CD8-positive, alpha-beta memory T cell (primary cell): ENCODE results near the gene MEIS1. TPM values are rescaled to one million over a fixed set of nuclear protein-coding genes. Genes with fewer than 3 reads are reported as not detected.

ENCODE experiments used
- CTCF ChIA-PET: fragments of 350-600 bp; sonication (Branson Sonifier 250); formaldehyde crosslinking; loops from one replicate; lab custom pipeline; 2021; ENCODE audit warnings: antibody characterized with exemption; lab: Charles Lee
- POLR2A ChIA-PET: fragments of 350-600 bp; sonication (Branson Sonifier 250); formaldehyde crosslinking; loops from one replicate; lab custom pipeline; 2021; ENCODE audit warnings: antibody characterized with exemption; lab: Charles Lee
- DNase-seq, 5 donors: peaks; one replicate each; pipeline versions ENCODE4 v3.0.0 to v3.0.0-alpha.2; 2020 to 2022; ENCODE audit warnings: mixed read lengths in 1 of 5
- H3K27ac ChIP-seq: one replicate; pipeline ENCODE4 v1.7.0; 2013; ENCODE audit warnings: low read depth, mild to moderate bottlenecking, low read length, moderate library complexity
- H3K27me3 ChIP-seq: 2 replicates; pipeline ENCODE4 v1.7.0; 2013; ENCODE audit warnings: low read length, mild to moderate bottlenecking; ENCODE audit not compliant: insufficient read depth, poor library complexity, severe bottlenecking
- H3K36me3 ChIP-seq: 2 replicates; pipeline ENCODE4 v1.7.0; 2013; ENCODE audit warnings: mild to moderate bottlenecking, low read length, moderate library complexity; ENCODE audit not compliant: insufficient read depth
- H3K4me1 ChIP-seq: 2 replicates; pipeline ENCODE4 v1.7.0; 2013; ENCODE audit warnings: mild to moderate bottlenecking, low read length, moderate library complexity; ENCODE audit not compliant: insufficient read depth
- H3K4me3 ChIP-seq: 2 replicates; pipeline ENCODE4 v1.7.0; 2013; ENCODE audit warnings: mild to moderate bottlenecking, low read length
- H3K9me3 ChIP-seq: 2 replicates; pipeline ENCODE4 v1.7.0; 2013; ENCODE audit warnings: mild to moderate bottlenecking, low read length
- H3K27ac Mint-ChIP-seq, 8 donors: one replicate each; pipeline ENCODE4 v1.8.0; 2020 to 2021; ENCODE audit warnings: mixed read lengths in 8 of 8, mild to moderate bottlenecking in 6 of 8, inconsistent platforms in 3 of 8, moderate library complexity in 3 of 8
- H3K27me3 Mint-ChIP-seq, 2 donors: one replicate each; pipeline ENCODE4 v1.8.0; 2020 to 2021; ENCODE audit warnings: mixed read lengths in 2 of 2, mild to moderate bottlenecking in 1 of 2, moderate library complexity in 1 of 2
- H3K36me3 Mint-ChIP-seq, 3 donors: one replicate each; pipeline ENCODE4 v1.8.0; 2020 to 2021; ENCODE audit warnings: mixed read lengths in 3 of 3, inconsistent platforms in 1 of 3, mild to moderate bottlenecking in 1 of 3
- H3K4me1 Mint-ChIP-seq, 3 donors: one replicate each; pipeline ENCODE4 v1.8.0; 2020 to 2021; ENCODE audit warnings: mixed read lengths in 3 of 3, inconsistent platforms in 1 of 3, mild to moderate bottlenecking in 1 of 3
- H3K4me3 Mint-ChIP-seq, 7 donors: one replicate each; pipeline ENCODE4 v1.8.0; 2020 to 2021; ENCODE audit warnings: mixed read lengths in 7 of 7, mild to moderate bottlenecking in 6 of 7, moderate library complexity in 4 of 7, inconsistent platforms in 2 of 7
- H3K9me3 Mint-ChIP-seq, 5 donors: one replicate each; pipeline ENCODE4 v1.8.0; 2020 to 2022; ENCODE audit warnings: mixed read lengths in 5 of 5, mild to moderate bottlenecking in 3 of 5, moderate library complexity in 2 of 5, inconsistent platforms in 1 of 5
- polyA plus RNA-seq: library from polyadenylated mRNA; unstranded; fragments of 300-500 nt; fragmentation: Illumina TruSeq; gene quantifications from one replicate; pipeline ENCODE4 v1.2.3, GENCODE V29; 2021
- total RNA-seq, 2 experiments: library from RNA; stranded (reverse); gene quantifications; one replicate each; pipeline ENCODE4 v1.2.3, GENCODE V29; 2021

The MEIS1 gene
- total and polyA plus RNA-seq, 3 experiments from 2014 or later: not detected

DNA sequence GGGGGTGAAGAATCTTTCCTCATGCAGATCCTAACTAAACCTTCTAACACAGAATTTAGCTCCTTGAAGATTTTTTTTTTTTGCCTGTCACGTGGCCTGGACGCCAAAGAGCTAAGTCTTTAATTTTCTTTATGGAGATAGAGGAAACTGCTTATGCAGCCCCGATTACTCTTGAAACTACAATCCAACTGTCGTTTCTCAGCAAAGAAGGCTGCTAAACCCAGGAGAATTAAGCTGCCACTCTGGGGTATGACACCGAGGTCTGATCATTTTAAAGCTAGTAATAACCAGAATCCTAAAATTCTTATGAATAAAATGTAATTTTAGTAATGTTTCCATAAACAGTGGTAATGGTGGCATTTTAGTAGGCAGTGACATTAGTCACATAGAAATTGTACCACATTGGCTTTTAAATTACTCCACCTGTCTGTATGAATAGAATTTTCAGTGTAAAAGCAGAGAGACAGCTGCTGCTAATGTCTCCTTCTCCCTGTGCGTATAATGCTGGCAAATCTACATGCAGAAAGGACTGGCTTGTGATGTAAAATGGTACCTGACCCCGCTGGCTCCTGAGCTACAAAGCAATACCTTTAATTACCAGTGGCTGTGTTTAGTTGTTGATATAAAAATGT lies 86.5 kb downstream of the MEIS1 start:
- CTCF ChIA-PET: no interaction called here
- Histone ChIP-seq H3K9me3 (no peaks in the 10 kb centered on the region), H3K27me3 (no peaks in the 10 kb centered on the region), H3K36me3 (no peaks in the 10 kb centered on the region), H3K27ac (no peak overlapping the region), H3K4me1 (no peaks in the 10 kb centered on the region), H3K4me3 (no peak overlapping the region)
- no peak for DNase-seq
- POLR2A ChIA-PET: no interaction called here
- Mint-ChIP-seq H3K4me1 (no peaks in the 10 kb centered on the region), H3K27me3 (peaks cover 0 to 1% of the 10 kb centered on the region in 2 donors), H3K27ac (no peak overlapping the region), H3K4me3 (no peak overlapping the region), H3K36me3 (no peaks in the 10 kb centered on the region), H3K9me3 (peaks cover 0 to 2% (median 0%) of the 10 kb centered on the region in 5 donors)

DNA sequence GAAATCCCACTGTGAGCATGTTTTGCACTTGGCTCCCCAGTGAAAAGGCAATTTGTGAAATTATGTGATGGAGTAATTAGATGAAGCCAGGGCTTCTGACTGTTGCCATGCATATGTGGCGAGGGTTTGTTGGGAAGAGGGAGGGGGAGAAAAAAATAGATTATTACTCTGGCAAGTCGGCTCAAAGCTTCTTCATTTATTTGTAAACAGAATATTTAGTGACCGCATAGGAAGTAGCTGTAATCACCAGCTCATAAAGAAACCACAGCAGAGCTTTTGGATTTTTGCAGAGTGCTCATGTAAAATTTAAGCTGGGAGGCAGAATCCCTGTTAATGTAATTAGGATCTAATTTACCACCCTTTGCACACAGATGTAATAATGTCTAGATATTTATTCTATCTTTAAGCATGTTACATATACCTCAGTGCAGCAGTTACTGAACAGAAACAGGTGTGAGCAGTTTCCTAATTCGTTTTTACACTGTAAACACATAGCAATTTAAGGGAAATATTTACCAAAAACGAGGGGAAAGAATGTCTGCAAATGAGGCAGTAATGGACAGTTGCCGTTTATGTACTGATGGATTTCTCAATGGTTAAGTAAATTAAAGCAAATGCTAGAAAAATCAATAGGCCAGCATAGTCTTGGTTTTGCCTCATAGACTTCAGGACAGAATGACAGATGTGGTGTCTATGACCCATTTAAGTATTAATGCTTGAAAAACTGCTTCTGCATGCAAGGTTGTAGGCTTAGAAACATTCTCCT lies 87.9 kb downstream of the MEIS1 start:
- ChIA-PET POLR2A (no interaction called here), CTCF (no interaction called here)
- Histone ChIP-seq H3K4me3 (no peak overlapping the region), H3K4me1 (no peaks in the 10 kb centered on the region), H3K36me3 (no peaks in the 10 kb centered on the region), H3K27me3 (no peaks in the 10 kb centered on the region), H3K27ac (no peak overlapping the region), H3K9me3 (no peaks in the 10 kb centered on the region)
- Mint-ChIP-seq H3K27me3 (peaks cover 0 to 1% of the 10 kb centered on the region in 2 donors), H3K27ac (no peak overlapping the region), H3K4me3 (peak overlapping the region in 1 of 7 donors; percentile 1), H3K9me3 (peaks cover 0 to 2% (median 0%) of the 10 kb centered on the region in 5 donors), H3K36me3 (no peaks in the 10 kb centered on the region), H3K4me1 (no peaks in the 10 kb centered on the region)
- no peak for DNase-seq

DNA sequence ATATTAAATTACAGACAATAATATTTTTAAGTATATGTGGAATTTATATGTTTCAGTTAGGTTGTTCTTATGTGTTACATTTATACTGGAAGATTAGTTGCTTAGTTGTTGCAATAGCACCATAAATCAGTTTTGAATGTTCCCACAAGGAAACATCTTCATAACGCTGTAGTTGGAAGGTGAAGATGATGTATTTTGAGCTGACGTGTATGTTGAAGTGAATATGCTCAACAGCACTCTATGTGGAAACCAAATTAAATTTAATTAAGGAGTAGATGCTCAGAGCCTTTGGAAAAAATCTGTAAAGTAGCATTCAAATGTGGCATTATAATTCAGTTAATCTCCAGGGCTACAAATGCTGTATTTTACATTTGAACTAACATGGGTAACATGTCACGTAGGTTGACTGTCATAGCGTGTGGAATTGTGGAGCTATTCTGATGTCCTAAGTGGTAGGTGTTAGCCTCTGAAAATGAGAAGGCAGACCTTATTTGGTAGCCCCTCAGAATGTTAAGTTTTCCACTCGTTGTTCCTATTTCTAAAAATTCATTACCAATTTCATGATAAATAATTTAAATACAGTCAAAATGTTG lies 88.5 kb downstream of the MEIS1 start:
- H3K27ac ChIP-seq: no peak overlapping the region
- Mint-ChIP-seq H3K4me1 (no peaks in the 10 kb centered on the region), H3K27me3 (peaks cover 0 to 1% of the 10 kb centered on the region in 2 donors), H3K4me3 (no peak overlapping the region), H3K36me3 (no peaks in the 10 kb centered on the region), H3K9me3 (peaks cover 0 to 2% (median 0%) of the 10 kb centered on the region in 5 donors), H3K27ac (no peak overlapping the region)
- H3K9me3 ChIP-seq: no peaks in the 10 kb centered on the region
- DNase-seq: no peak
- H3K36me3 ChIP-seq: no peaks in the 10 kb centered on the region
- CTCF ChIA-PET: no interaction called here
- H3K27me3 ChIP-seq: no peaks in the 10 kb centered on the region
- H3K4me1 ChIP-seq: no peaks in the 10 kb centered on the region
- POLR2A ChIA-PET: no interaction called here
- no peak overlapping the region for H3K4me3 ChIP-seq

DNA sequence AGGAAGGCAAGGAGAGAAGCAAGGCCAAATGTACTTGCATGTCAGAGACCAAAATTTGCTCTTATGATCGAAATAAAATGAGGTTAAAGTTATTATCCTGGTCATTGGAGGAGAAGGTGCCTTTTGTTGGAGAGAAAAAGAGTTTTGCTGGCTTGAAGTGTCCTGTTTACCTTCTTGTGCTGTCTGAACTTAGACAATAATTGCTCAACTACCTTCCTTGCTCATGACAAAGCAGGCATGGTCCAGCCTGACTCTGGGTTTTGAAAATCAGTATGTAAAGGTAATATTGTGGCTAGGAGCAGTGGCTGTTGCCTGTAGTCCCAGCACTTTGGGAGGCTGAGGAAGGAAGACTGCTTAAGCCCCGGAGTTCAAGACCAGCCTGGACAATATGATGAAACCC lies 89.1 kb downstream of the MEIS1 start:
- Mint-ChIP-seq H3K27me3 (peaks cover 0 to 1% of the 10 kb centered on the region in 2 donors), H3K4me1 (no peaks in the 10 kb centered on the region), H3K9me3 (peaks cover 0 to 2% (median 0%) of the 10 kb centered on the region in 5 donors), H3K4me3 (no peak overlapping the region), H3K27ac (no peak overlapping the region), H3K36me3 (no peaks in the 10 kb centered on the region)
- ChIA-PET CTCF (no interaction called here), POLR2A (no interaction called here)
- Histone ChIP-seq H3K27me3 (no peaks in the 10 kb centered on the region), H3K27ac (no peak overlapping the region), H3K36me3 (no peaks in the 10 kb centered on the region), H3K4me3 (no peak overlapping the region), H3K9me3 (no peaks in the 10 kb centered on the region), H3K4me1 (no peaks in the 10 kb centered on the region)
- DNase-seq: no peak

DNA sequence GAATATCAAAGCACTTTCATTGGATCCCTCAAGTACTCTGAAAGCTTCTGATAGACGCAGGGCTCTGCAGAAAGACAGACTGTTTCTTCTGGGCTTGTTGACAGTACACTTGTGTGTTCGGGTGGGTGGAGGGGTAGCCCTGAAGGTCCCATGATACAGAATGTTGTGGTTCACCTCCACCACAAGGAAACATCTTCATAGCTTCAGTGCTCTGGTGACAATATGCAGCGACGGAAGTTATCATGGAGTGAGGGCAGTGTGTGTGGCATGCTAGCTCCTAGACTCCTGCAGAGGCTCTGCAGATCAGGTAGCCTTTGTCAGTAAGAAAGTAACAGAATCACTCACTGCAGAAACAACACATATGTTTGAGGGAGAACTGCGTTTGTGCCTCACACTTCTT lies 90.7 kb downstream of the MEIS1 start:
- Histone ChIP-seq H3K4me3 (no peak overlapping the region), H3K36me3 (no peaks in the 10 kb centered on the region), H3K9me3 (no peaks in the 10 kb centered on the region), H3K4me1 (no peaks in the 10 kb centered on the region), H3K27me3 (no peaks in the 10 kb centered on the region), H3K27ac (no peak overlapping the region)
- Mint-ChIP-seq H3K27me3 (peaks cover 0 to 1% of the 10 kb centered on the region in 2 donors), H3K4me3 (no peak overlapping the region), H3K27ac (no peak overlapping the region), H3K9me3 (peaks cover 0 to 2% (median 0%) of the 10 kb centered on the region in 5 donors), H3K36me3 (no peaks in the 10 kb centered on the region), H3K4me1 (no peaks in the 10 kb centered on the region)
- no peak for DNase-seq
- CTCF ChIA-PET: no interaction called here
- POLR2A ChIA-PET: no interaction called here

DNA sequence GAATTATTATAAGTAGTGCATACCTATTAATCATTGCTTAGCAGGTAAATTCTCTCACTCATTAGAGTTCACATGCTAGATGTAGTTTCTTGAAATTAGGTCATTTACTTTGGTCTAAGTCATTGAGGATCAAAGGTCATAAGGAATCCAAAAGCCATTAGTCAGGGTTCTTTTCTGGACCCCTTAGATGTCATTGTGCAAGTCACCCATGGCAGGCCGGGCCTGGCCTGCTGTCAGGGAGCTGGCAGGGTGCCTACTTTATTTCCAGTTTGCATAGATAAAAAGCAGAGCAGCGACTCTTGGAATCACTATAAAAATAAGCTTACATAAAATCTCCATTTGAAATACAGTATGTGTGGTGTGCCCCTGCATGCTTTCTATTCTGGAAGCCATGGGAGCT lies 91.3 kb downstream of the MEIS1 start:
- Histone ChIP-seq H3K36me3 (no peaks in the 10 kb centered on the region), H3K4me1 (no peaks in the 10 kb centered on the region), H3K27me3 (no peaks in the 10 kb centered on the region), H3K9me3 (no peaks in the 10 kb centered on the region), H3K4me3 (no peak overlapping the region), H3K27ac (no peak overlapping the region)
- Mint-ChIP-seq H3K9me3 (peaks cover 0 to 3% (median 0%) of the 10 kb centered on the region in 5 donors), H3K36me3 (no peaks in the 10 kb centered on the region), H3K4me1 (no peaks in the 10 kb centered on the region), H3K27ac (no peak overlapping the region), H3K27me3 (peaks cover 0 to 1% of the 10 kb centered on the region in 2 donors), H3K4me3 (no peak overlapping the region)
- POLR2A ChIA-PET: no interaction called here
- CTCF ChIA-PET: no interaction called here
- no peak for DNase-seq

DNA sequence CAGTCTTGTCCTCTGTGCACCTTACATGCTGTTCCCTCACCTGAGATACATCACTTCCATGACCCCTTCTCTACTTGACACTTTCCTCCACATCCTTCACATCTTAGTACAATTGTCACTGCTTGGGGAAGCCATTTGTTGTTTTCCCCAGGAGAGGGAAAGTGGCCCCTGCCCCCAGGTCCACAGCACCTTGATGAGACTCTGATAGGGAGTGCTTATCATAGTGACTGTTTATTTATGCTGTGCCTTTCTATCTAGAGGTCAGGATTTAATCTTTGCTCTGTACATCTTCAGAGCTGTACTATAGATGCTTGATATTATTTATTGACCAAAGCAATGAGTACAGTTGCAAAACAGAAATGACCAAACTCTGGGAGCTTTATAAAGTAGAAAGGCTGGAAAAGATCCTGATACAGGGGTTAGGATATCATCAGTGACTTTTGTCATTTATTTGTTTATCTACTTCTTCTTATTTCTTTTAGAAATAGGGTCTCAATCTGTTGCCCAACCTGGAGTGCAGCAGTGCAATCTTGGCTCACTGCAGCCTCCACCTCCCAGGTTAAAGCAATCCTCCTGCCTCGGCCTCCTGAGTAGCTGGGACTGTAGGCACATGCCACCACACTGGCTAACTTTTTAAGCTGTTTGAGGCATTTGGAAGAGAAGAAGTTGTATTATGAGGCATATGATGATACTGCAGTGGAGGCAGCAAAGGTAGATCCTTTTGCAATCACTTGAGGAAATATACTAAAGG lies 94.2 kb downstream of the MEIS1 start:
- Histone ChIP-seq H3K4me3 (no peak overlapping the region), H3K27ac (no peak overlapping the region), H3K36me3 (no peaks in the 10 kb centered on the region), H3K27me3 (no peaks in the 10 kb centered on the region), H3K9me3 (no peaks in the 10 kb centered on the region), H3K4me1 (no peaks in the 10 kb centered on the region)
- H3K27ac Mint-ChIP-seq: no peak overlapping the region
- H3K27me3 Mint-ChIP-seq: no peaks in the 10 kb centered on the region
- ChIA-PET POLR2A (no interaction called here), CTCF (no interaction called here)
- DNase-seq: no peak
- no peak overlapping the region for H3K4me3 Mint-ChIP-seq
- no peaks in the 10 kb centered on the region for H3K36me3 Mint-ChIP-seq
- H3K4me1 Mint-ChIP-seq: no peaks in the 10 kb centered on the region
- peaks cover 0 to 8% (median 0%) of the 10 kb centered on the region in 5 donors for H3K9me3 Mint-ChIP-seq

DNA sequence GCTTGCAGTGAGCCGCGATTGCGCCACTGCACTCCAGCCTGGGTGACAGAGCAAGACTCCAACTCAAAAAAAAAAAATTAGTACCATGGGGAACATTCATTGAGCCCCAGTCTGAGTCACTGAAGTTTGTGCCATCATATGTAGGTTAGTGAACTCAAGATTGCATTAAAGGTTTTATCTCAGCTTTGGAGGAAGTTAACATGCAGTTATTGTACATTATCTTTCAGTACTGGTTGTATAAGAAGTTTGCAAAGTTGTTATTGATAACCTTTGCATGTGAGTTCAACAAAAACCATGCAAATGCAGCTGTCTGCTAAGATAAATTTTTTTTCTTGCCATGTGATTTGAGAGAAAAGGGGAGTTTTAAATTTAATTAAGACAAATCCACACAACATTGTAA lies 95.7 kb downstream of the MEIS1 start:
- CTCF ChIA-PET: no interaction called here
- no peaks in the 10 kb centered on the region for H3K36me3 ChIP-seq
- H3K27ac Mint-ChIP-seq: no peak overlapping the region
- no peaks in the 10 kb centered on the region for H3K4me1 ChIP-seq
- POLR2A ChIA-PET: no interaction called here
- H3K9me3 Mint-ChIP-seq: peaks cover 0 to 8% (median 0%) of the 10 kb centered on the region in 5 donors
- no peak for DNase-seq
- H3K4me1 Mint-ChIP-seq: no peaks in the 10 kb centered on the region
- H3K9me3 ChIP-seq: no peaks in the 10 kb centered on the region
- no peak overlapping the region for H3K4me3 Mint-ChIP-seq
- H3K27ac ChIP-seq: no peak overlapping the region
- no peaks in the 10 kb centered on the region for H3K27me3 Mint-ChIP-seq
- no peaks in the 10 kb centered on the region for H3K36me3 Mint-ChIP-seq
- H3K4me3 ChIP-seq: no peak overlapping the region
- no peaks in the 10 kb centered on the region for H3K27me3 ChIP-seq
